Parathyroid adenoma (tissue), 2 donors: ENCODE measurements around the gene MERTK.

Experiments used
- H2AFZ ChIP-seq: fragments of 300-600 bp; sonication (generic); one replicate; pipeline ENCODE4 v1.7.0; 2017; ENCODE audit warnings: antibody characterized with exemption, mild to moderate bottlenecking
- H3K27ac ChIP-seq: fragments of 300-600 bp; sonication (generic); one replicate; pipeline ENCODE4 v1.7.0; 2017
- H3K27me3 ChIP-seq: fragments of 300-600 bp; sonication (generic); one replicate; pipeline ENCODE4 v1.7.0; 2017; ENCODE audit warnings: low read length; ENCODE audit not compliant: control insufficient read depth, insufficient read depth
- H3K36me3 ChIP-seq: fragments of 300-600 bp; sonication (generic); one replicate; pipeline ENCODE4 v1.7.0; 2017; ENCODE audit warnings: low read length; ENCODE audit not compliant: control insufficient read depth, insufficient read depth
- H3K4me1 ChIP-seq: fragments of 300-600 bp; sonication (generic); one replicate; pipeline ENCODE4 v1.7.0; 2017; ENCODE audit warnings: control low read depth
- H3K4me2 ChIP-seq: fragments of 300-600 bp; sonication (generic); one replicate; pipeline ENCODE4 v1.7.0; 2017; ENCODE audit warnings: low read length
- H3K4me3 ChIP-seq: fragments of 300-600 bp; sonication (generic); one replicate; pipeline ENCODE4 v1.7.0; 2017; ENCODE audit warnings: low read depth, low read length
- H3K79me2 ChIP-seq: fragments of 300-600 bp; sonication (generic); one replicate; pipeline ENCODE4 v1.7.0; 2017; ENCODE audit warnings: control low read depth
- H3K9ac ChIP-seq: fragments of 300-600 bp; sonication (generic); one replicate; pipeline ENCODE4 v1.7.0; 2017; ENCODE audit warnings: mild to moderate bottlenecking
- H3K9me3 ChIP-seq: fragments of 300-600 bp; sonication (generic); one replicate; pipeline ENCODE4 v1.7.0; 2017; ENCODE audit warnings: low read length; ENCODE audit not compliant: control insufficient read depth
- TF ChIP-seq, protein P1 (sequence below): fragments of 300-600 bp; sonication (generic); IDR thresholded peaks from one replicate; pipeline ENCODE4 v1.7.0; 2017; ENCODE audit warnings: antibody characterized with exemption, mild to moderate bottlenecking
- donor health status: primary hyperparathyroidism.

Gene MERTK

DNA sequence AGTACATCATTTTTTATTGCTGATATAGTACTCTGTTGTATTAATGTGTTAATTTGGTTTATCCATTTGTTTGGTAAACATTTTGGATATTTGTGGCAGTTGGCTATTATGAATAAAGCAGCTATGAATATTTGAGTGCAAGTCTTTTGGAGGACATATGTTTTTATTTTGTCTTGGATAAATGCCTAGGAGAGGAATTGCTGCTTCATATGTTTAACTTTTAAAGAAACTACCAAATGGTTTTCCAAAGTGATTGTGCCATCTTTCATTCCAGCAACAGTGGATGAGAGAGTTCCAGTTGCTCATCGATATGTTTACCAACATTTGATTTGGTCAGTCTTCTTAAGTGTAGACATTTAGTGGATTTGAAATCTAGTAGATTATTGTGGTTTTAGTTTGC, 51.8 kb downstream of the MERTK start:
- Histone ChIP-seq H3K9me3 (no peaks in the 10 kb centered on the region), H3K4me2 (no peak overlapping the region), H3K36me3 (no peaks in the 10 kb centered on the region), H2AFZ (no peak overlapping the region), H3K27me3 (no peaks in the 10 kb centered on the region), H3K27ac (no peak overlapping the region), H3K79me2 (peaks cover 6% of the 10 kb centered on the region), H3K4me3 (no peak overlapping the region), H3K9ac (no peak overlapping the region), H3K4me1 (peaks cover 21% of the 10 kb centered on the region)
- TF ChIP-seq, protein P1, sequence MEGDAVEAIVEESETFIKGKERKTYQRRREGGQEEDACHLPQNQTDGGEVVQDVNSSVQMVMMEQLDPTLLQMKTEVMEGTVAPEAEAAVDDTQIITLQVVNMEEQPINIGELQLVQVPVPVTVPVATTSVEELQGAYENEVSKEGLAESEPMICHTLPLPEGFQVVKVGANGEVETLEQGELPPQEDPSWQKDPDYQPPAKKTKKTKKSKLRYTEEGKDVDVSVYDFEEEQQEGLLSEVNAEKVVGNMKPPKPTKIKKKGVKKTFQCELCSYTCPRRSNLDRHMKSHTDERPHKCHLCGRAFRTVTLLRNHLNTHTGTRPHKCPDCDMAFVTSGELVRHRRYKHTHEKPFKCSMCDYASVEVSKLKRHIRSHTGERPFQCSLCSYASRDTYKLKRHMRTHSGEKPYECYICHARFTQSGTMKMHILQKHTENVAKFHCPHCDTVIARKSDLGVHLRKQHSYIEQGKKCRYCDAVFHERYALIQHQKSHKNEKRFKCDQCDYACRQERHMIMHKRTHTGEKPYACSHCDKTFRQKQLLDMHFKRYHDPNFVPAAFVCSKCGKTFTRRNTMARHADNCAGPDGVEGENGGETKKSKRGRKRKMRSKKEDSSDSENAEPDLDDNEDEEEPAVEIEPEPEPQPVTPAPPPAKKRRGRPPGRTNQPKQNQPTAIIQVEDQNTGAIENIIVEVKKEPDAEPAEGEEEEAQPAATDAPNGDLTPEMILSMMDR, result no peak

DNA sequence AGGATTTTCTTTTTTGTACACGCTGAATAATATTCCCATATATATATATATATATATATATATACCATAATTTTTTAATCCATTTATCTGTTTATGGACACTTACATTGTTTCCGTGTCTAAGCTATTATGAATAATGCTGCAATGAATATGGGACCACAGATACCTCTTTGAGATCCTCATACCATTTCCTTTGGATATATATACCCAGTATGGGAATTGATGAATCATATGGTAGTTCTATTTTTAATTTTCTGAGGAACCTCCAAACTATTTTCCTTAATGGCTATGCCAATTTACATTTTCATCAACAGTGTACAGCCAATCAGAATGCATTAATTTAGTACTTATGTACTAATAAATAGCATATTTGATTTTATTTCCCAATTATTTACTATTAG, 53.1 kb downstream of the MERTK start:
- Histone ChIP-seq H3K9ac (no peak overlapping the region), H3K4me3 (no peak overlapping the region), H2AFZ (no peak overlapping the region), H3K4me2 (no peak overlapping the region), H3K79me2 (peaks cover 6% of the 10 kb centered on the region), H3K4me1 (peaks cover 10% of the 10 kb centered on the region), H3K27ac (no peak overlapping the region), H3K9me3 (no peaks in the 10 kb centered on the region), H3K36me3 (no peaks in the 10 kb centered on the region), H3K27me3 (no peaks in the 10 kb centered on the region)
- TF ChIP-seq, protein P1, result no peak

DNA sequence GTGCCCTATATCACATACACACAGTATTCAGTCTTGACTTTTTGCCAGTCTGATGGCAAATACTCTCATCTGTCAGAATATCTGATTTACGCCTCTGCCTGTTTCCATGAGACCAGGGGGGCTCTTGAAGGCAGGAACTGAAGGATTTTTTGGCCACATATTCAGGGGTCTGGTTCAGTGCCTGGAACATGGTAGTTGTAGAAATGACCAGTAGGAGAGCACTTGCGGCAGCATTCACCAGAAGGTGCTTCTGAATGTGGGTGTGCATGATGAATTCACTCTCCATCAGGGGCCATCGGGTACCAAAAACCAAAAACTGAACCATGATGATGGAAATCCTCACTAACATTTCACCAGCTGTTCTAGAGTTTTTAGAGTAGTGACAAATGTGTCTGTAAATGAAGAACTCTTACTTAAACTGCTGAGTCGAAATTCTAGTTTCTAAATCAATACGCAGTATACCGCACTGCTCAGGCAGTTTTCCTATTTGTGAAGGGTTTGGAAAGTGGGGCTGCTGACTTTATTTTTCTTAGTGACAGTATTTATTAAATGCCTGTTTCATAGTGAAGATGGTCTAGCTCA, 54.6 kb downstream of the MERTK start:
- H3K36me3 ChIP-seq, result no peaks in the 10 kb centered on the region
- H3K27me3 ChIP-seq, result no peaks in the 10 kb centered on the region
- H2AFZ ChIP-seq, result no peak overlapping the region
- H3K9me3 ChIP-seq, result no peaks in the 10 kb centered on the region
- H3K4me3 ChIP-seq, result no peak overlapping the region
- H3K4me2 ChIP-seq, result no peak overlapping the region
- H3K27ac ChIP-seq, result no peak overlapping the region
- peaks cover 6% of the 10 kb centered on the region for H3K79me2 ChIP-seq
- no peaks in the 10 kb centered on the region for H3K4me1 ChIP-seq
- no peak overlapping the region for H3K9ac ChIP-seq
- TF ChIP-seq, protein P1, result no peak

DNA sequence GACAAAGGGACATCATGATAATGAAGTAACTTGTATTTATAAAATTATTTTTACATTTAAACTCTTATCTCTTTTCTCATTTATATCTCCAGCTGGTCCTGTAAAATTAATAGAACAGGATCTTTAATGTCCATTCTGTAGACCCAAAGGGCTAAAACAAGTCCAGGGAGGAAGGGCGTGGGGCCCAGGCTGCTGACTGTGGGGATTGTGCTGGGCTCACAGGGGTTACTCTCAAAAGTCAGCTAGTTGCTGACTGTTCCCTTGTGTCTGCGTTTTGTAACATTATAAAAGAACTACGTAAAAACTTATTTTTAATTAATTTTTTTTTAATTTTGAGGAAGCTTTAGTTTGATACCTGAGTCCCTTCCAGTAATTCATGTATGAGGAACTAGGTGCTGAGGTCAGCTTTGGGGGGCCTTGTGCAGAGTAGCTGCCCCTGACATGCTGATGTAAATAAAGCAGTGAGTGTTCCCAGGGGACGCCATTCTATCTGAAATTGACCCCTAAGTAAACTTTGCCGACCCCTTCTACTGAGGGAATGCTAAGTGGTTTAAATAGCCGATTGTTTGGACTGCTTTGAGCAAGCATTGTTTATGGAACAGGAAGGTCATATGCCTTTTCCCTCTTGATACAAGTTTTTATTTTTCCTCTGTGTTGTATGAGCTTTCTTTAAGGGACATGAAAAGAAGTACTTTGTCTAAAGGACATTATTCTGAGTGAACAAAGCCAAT, 56.4 kb downstream of the MERTK start:
- peaks cover 6% of the 10 kb centered on the region for H3K79me2 ChIP-seq
- H3K4me1 ChIP-seq, result no peaks in the 10 kb centered on the region
- no peaks in the 10 kb centered on the region for H3K36me3 ChIP-seq
- TF ChIP-seq, protein P1, result no peak
- no peak overlapping the region for H3K4me3 ChIP-seq
- no peaks in the 10 kb centered on the region for H3K27me3 ChIP-seq
- H3K4me2 ChIP-seq, result no peak overlapping the region
- H3K9ac ChIP-seq, result no peak overlapping the region
- no peaks in the 10 kb centered on the region for H3K9me3 ChIP-seq
- H3K27ac ChIP-seq, result no peak overlapping the region
- no peak overlapping the region for H2AFZ ChIP-seq
